ENCODE results near the gene TMEM135. TPM values are rescaled to one million over a fixed set of nuclear protein-coding genes. Genes with fewer than 3 reads are reported as not detected.

TMEM135 gene
- total RNA-seq, 1 donor from 2014 or later = 24.7 TPM

GRCh38 chr11:87081358-87081757 lies 43.6 kb downstream of the TMEM135 start:
- TF ChIP-seq, protein P1, sequence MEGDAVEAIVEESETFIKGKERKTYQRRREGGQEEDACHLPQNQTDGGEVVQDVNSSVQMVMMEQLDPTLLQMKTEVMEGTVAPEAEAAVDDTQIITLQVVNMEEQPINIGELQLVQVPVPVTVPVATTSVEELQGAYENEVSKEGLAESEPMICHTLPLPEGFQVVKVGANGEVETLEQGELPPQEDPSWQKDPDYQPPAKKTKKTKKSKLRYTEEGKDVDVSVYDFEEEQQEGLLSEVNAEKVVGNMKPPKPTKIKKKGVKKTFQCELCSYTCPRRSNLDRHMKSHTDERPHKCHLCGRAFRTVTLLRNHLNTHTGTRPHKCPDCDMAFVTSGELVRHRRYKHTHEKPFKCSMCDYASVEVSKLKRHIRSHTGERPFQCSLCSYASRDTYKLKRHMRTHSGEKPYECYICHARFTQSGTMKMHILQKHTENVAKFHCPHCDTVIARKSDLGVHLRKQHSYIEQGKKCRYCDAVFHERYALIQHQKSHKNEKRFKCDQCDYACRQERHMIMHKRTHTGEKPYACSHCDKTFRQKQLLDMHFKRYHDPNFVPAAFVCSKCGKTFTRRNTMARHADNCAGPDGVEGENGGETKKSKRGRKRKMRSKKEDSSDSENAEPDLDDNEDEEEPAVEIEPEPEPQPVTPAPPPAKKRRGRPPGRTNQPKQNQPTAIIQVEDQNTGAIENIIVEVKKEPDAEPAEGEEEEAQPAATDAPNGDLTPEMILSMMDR (IDR thresholded peaks at IDR 0.05) = no peak
- DNase-seq (ENCODE audit: extremely low spot score, unreplicated experiment) = no peak
- H3K4me3 Mint-ChIP-seq (ENCODE audit: unreplicated experiment) = no peak overlapping the region
- no peak overlapping the region for H3K27ac Mint-ChIP-seq (ENCODE audit: unreplicated experiment)
- H3K27me3 Mint-ChIP-seq (ENCODE audit: unreplicated experiment) = no peaks in the 10 kb centered on the region
- H3K36me3 Mint-ChIP-seq (ENCODE audit: unreplicated experiment) = peaks cover 24% of the 10 kb centered on the region
- peaks cover 5% of the 10 kb centered on the region for H3K4me1 Mint-ChIP-seq (ENCODE audit: unreplicated experiment)
- H3K9me3 Mint-ChIP-seq (ENCODE audit: unreplicated experiment) = no peaks in the 10 kb centered on the region

GRCh38 chr11:87082590-87082989 lies 44.9 kb downstream of the TMEM135 start:
- Mint-ChIP-seq H3K4me1 (ENCODE audit: unreplicated experiment) (peaks cover 5% of the 10 kb centered on the region), H3K4me3 (ENCODE audit: unreplicated experiment) (no peak overlapping the region), H3K27me3 (ENCODE audit: unreplicated experiment) (no peaks in the 10 kb centered on the region), H3K36me3 (ENCODE audit: unreplicated experiment) (peaks cover 15% of the 10 kb centered on the region), H3K9me3 (ENCODE audit: unreplicated experiment) (no peaks in the 10 kb centered on the region), H3K27ac (ENCODE audit: unreplicated experiment) (no peak overlapping the region)
- TF ChIP-seq, protein P1 (IDR thresholded peaks at IDR 0.05) = no peak
- DNase-seq (ENCODE audit: extremely low spot score, unreplicated experiment) = no peak

DNA sequence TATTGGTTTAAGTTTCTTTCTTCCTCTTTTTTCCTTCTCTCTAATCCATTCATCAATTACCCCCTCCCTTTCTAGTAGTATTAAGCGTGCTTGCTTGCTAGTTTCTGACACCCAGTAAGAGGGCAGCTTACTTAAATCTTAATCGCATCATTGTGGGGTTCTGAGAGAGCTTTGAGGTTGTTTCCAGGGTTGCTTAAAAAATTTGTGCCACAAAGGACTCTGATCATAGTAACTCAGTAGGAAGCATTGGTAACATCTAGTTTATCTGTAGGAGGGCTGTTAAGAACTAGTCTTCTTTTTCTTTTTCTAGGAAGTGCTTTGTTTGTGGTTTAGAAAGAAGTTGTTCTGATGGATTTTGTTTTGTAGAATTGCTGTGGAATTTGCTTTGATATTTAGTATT lies 45.3 kb downstream of the TMEM135 start:
- DNase-seq (ENCODE audit: extremely low spot score, unreplicated experiment) = no peak
- H3K9me3 Mint-ChIP-seq (ENCODE audit: unreplicated experiment) = no peaks in the 10 kb centered on the region
- TF ChIP-seq, protein P1 (IDR thresholded peaks at IDR 0.05) = no peak
- no peak overlapping the region for H3K4me3 Mint-ChIP-seq (ENCODE audit: unreplicated experiment)
- H3K27me3 Mint-ChIP-seq (ENCODE audit: unreplicated experiment) = no peaks in the 10 kb centered on the region
- H3K4me1 Mint-ChIP-seq (ENCODE audit: unreplicated experiment) = peaks cover 5% of the 10 kb centered on the region
- no peak overlapping the region for H3K27ac Mint-ChIP-seq (ENCODE audit: unreplicated experiment)
- peaks cover 16% of the 10 kb centered on the region for H3K36me3 Mint-ChIP-seq (ENCODE audit: unreplicated experiment)

- Mint-ChIP-seq H3K4me1 (ENCODE audit: unreplicated experiment) (no peaks in the 10 kb centered on the region), H3K9me3 (ENCODE audit: unreplicated experiment) (peaks cover 9% of the 10 kb centered on the region), H3K36me3 (ENCODE audit: unreplicated experiment) (peaks cover 38% of the 10 kb centered on the region), H3K4me3 (ENCODE audit: unreplicated experiment) (no peak overlapping the region), H3K27me3 (ENCODE audit: unreplicated experiment) (no peaks in the 10 kb centered on the region), H3K27ac (ENCODE audit: unreplicated experiment) (no peak overlapping the region)
- TF ChIP-seq, protein P1 (IDR thresholded peaks at IDR 0.05) = no peak
- DNase-seq (ENCODE audit: extremely low spot score, unreplicated experiment) = no peak
Observed at GRCh38 chr11:87092159-87092558, 54.4 kb downstream of the TMEM135 start.

DNA sequence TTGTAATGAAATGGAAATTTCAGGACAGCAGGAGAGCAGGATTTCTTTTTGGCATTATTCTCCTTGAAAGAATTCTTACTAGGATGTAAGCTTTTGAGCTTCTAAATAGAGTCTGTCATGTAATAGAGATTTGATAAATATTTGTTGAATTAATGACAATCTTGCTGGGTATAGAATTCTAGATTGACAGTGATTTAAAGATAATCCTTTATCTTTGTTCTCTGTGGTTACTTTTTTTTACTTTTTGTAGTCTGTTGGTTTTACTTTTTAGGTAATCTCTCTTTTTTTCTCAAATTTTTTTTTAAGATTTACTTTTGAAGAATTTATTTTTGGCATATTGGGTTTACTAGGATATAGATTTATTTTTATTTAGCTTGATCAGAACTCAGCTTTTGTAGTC lies 54.8 kb downstream of the TMEM135 start:
- no peak for DNase-seq (ENCODE audit: extremely low spot score, unreplicated experiment)
- Mint-ChIP-seq H3K4me1 (ENCODE audit: unreplicated experiment) (no peaks in the 10 kb centered on the region), H3K27ac (ENCODE audit: unreplicated experiment) (no peak overlapping the region), H3K9me3 (ENCODE audit: unreplicated experiment) (peaks cover 9% of the 10 kb centered on the region), H3K36me3 (ENCODE audit: unreplicated experiment) (peaks cover 38% of the 10 kb centered on the region), H3K27me3 (ENCODE audit: unreplicated experiment) (no peaks in the 10 kb centered on the region), H3K4me3 (ENCODE audit: unreplicated experiment) (no peak overlapping the region)
- TF ChIP-seq, protein P1 (IDR thresholded peaks at IDR 0.05) = no peak

Measured in osteocyte (in vitro differentiated cells).